RPMI7951 (cell line): Measurements from ENCODE around the gene RAF1. TPM values are rescaled to one million over a fixed set of nuclear protein-coding genes. Genes with fewer than 3 reads are reported as not detected.
"Not testable (repeated sequence)": the region's sequence is repeated elsewhere in the genome, so short reads cannot be mapped to it uniquely, and the experiment has no call there.

ENCODE experiments used
- DNase-seq: peaks from one replicate; pipeline ENCODE4 v3.0.0-alpha.2; 2012; ENCODE audit warnings: low read depth
- total RNA-seq: library from RNA; depleted of rRNA; stranded (reverse); fragments of >200 nt; shearing (Covaris generic); gene quantifications from 2 replicates; pipeline ENCODE4 v1.2.3, GENCODE V29; 2014; rRNA removed

Gene RAF1
- total RNA-seq, 1 experiment from 2014 or later, result 127 TPM

DNA sequence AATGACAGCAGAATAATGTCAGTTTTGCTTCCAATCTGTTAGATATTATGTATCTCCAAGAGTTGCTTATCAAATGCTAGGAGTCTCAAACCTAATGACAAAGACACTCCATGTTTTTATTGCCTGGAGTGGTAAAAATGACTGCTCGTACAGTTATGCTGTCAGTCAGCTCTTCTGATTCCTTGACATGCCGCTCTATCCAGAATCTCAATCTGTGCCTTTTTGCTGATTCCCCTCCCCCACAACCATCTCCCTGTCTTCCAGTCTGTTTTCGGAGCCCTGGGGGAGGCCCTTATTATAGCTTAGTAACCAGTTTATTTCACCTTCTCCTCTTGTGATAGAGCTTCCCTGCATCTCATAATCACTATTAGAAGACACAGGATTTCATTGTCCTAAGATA, 104.4 kb downstream of the RAF1 start:
- DNase-seq, result no peak

DNA sequence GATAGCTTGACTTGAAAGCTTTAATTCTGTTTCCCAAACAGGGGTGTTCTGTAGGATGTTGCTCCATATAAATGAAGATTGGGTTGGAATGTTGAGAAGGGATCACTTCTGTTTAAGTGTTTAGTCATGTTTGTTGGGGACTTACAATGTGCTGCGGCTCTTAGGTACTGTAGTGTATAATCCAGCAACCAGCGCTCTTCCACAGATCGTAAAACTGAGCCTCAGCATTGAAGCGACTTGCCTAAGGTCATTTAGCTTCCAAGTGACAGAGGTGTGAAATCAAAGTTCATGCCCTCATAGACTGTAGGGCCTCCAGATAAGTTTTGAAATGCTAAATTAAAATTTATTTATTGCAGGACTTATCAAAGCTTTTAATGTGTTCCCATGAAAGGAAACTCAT, 105.2 kb downstream of the RAF1 start:
- no peak for DNase-seq

DNA sequence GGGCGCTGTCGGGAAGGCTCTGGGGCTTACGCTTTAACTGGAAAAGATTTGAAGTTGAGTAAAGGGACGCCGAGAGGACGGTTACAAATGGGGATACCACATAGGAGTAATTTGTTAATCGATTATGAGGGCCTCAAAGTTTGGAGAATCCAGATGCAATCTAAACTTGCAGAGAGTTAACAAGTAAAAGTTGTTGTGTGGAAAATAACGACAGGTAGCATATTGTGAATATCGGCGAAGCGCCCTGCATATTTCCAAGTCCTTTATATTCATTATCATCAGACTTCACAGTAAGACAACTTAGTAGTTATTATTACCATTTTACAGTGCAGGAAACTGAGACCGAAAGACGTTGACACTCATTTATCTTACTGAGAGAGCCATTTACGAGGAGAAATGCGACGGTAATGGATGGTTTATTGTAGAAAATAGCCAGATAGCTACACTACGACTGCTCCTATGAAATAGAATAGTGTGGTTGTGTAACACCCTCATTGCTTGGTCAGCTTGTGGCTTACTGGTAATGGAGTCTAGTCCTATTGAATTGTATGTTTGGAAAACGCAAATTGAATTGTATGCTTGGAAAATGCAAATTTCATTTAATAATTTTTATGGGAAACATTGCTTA, 106.3 kb downstream of the RAF1 start:
- DNase-seq, result peak; percentile 33

DNA sequence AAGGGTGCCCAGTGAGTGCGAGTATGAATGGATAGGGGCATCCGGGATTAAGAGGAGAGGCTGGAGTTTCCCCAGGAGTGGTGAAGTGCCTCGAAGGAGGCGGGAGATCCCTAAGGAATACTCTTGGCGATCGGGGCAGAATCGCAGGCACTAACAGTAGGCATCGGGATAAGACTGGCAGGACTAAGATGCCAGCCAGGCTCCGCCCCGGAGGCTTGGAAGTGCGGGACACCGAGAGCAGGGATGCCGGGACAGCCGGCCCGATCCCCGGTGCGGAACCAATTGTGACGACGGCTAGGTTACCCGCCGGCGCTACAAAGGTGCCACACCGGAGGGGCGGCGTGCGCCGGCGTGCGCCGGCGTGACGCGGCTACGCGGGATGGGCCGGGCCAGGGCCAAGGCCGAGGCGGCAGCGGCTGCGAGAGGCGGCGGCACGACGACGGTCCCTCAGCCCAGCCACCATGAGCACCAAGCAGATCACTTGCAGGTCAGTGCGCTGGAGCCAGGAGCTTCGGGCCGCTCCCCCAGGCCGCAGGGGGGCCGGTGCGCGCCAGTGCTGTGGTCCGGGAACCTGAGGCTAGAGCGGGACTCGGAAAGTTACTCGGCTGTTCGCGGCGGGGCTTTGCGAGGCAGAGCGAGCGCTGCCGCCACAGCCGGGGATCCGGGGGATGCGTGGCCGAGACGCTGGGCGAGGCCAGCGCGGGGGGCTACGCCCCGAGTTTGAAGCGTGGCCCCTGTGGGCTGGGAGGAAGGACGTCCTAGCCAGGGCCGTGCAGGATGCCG, 107.0 kb downstream of the RAF1 start, which contains the start of gene MKRN2:
Gene MKRN2, plus strand, starts transcription at position 398 of the 783 bp plus-strand sequence. Its CDS starts 64 bp downstream, at position 462.
- peak; percentile 88 for DNase-seq

DNA sequence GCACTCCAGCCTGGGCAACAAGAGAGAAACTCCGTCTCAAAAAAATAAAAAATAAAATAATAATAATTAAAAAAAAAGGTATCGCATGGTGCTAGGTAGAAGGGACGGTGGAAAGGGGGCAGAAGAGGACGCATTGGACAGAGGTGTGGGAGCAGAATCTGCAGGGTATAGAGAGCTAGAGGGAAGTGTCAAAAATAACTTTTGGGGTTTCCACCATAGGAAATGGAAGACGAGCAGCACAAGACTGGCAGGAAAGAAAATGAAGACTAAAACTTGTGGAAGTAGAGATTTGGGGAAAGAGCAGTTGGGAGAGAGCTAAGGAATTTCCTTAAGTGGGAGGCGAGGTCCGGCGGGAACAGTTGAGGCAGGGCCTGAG, 107.6 kb downstream of the RAF1 start:
- DNase-seq, result no peak

DNA sequence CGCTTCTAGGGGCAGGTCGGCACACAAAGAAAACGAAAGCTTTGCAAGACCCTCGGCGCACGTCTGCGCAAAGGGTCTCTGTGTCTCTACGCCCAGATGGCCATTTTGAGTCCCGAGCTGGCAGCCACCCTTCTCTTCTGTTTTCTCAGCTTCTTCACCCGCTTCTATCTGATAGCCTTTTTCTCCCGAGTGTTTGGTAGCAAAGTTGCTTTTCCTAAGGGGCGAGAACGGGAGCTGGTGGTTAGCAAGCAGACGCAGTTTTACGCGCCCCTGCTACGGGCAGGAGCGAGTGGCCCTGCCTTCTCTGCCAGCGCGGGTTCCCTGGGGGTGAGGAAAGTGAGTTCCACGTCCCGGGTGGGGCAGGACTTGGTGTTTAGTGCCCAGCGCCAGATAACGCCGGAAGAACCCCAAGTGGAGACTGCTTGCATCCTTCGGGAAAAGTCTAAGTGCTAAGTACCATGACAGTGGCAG, 110.0 kb downstream of the RAF1 start:
- peak; percentile 38 for DNase-seq

DNA sequence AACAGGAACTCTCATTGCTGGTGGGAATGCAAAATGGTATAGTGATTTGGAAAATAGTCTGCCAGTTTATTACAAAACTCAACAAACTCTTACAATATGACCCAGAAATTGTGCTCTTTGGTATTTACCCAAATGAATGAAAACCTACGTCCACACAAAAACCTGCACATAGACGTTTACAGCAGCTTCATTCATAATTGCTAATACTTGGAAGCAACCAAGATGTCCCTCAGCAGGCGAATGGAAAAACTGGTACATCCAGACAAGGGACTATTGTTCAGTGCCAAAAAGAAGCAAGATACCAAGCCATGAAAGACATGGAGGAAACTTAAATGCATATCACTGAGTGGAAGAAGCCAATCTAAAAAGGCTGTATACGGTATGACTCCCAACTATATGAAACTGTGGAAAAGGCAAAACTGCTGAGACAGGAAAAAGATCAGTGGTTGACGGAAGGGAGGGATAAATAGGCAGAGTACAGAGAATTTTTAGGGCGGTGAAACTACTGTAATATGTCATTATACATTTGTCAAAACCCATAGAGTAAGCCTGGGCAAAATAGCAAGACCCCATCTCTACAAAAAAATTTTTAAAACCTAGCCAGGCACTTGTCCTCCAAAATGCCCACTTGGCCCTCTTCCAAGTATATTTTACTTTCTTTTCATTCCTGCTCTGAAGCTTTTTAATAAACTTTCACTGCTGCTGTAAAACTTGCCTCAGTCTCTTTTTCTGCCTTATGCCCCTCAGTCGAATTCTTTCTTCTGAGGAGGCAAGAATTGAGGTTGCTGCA, 113.8 kb downstream of the RAF1 start:
- peak; percentile 36 for DNase-seq

DNA sequence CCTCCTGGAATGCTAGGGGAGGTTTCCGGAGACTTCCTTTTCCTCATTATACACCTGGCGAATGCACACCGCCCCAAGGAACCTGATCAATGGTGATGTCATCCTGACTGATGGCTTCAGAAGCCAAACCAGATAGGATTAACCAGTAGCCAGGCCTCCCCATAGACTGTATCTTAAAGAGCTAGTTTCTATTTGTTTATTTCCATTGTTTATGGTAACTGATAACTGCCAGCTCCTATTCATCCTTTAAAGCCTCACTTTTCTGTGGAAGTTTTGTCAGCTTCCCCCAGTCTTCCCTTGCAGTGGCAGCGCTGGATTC, 118.5 kb downstream of the RAF1 start, which contains the start of gene MKRN2OS:
Gene MKRN2OS, minus strand, starts transcription at position 27 of the 319 bp plus-strand sequence. CDS start 35 bp downstream, outside the sequence.
- no peak for DNase-seq

DNA sequence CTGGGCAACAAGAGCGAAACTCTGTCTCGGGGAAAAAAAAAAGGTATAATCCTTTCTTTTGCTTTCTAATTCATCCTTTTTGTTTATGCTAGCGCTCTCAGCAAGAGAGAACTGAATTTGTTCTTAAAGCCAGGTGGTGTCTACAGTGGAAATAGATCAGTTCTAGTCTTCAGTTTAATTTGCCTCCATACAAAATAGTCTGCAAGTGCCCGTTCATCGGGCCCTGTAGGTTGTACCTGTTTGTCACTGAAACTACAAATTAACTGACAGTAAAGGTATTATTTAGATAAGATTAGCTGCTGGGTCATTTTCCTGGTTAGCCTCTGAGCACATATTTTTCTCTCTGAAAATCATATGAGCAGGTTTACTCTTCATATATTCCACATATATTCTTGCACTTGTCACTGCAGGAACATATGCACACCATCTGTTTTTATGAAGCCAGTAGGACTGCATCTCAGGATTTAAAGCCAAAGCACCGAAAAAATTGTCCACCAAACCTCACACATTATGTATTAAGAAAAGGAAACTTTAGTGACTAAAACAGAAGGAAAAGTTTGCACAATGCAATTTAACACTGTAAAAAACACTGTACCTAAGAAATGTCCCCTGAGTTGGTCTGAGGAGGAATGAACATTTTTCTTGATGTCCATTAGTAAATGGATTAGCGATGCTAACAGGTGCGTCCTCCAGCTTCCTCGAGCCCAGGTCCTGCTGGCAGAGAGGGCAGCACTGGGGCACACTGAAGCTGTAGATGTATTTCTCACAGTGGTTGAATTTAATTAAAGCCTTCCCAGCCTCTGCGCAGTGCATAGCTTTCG, 119.1 kb downstream of the RAF1 start:
- no peak for DNase-seq

DNA sequence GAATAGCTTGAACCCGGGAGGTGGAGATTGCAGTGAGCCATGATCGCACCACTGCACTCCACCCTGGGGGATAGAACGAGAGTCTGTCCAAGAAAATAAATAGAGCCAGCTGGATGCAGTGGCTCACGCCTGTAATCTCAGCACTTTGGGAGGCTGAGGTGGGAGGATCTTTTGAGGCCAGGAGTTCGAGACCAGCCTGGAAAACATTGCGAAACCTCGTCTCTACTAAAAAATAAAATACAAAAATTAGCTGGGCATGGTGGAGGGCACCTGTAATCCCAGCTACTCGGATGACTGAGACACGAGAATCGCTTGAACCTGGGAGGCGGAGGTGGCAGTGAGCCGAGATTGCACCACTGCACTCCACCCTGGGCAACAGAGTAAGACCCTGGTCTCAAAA, 120.4 kb downstream of the RAF1 start:
- DNase-seq, result not testable (repeated sequence)

DNA sequence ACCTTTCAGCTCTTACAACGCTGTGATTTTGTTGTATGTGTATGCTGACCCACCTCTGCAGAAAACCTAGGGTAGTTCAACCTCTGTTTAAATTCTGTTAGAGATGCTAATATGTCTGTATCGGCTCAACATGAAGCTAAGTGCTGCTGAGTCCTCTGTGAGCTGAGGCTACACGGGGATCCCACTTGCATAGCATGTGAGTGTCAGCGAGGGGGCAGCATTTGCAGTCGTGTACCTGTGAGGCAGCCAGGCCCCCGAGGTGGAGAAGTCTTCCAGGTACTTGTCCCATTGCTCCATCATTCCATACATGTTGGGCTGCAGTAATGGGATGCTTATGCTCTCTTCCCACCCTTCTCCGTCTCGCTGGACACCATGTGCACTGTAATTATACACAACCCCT, 122.3 kb downstream of the RAF1 start:
- no peak for DNase-seq

DNA sequence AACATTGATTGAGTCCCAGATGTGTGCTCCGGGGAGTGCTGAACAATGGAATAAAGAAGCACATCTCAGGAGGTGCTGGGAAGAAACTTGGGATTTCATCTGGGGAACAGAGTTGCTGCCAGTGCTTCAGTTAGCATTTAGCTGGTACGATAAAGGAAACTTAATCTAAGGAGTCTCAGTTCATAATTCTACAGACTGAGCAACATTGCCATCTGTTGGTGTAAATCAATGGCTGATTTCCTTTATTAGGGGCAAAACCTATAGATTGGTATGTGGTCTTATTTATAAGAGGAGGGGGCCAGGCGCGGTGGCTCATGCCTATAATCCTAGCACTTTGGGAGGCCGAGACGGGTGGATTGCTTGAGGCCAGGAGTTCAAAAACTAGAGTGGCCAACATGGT, 127.5 kb downstream of the RAF1 start:
- DNase-seq, result no peak

Other genes with a start within 250 kb of the RAF1 start
- gene TSEN2, start 179.6 kb downstream of the RAF1 start, total RNA-seq, result 8.0 and 12.4 TPM in 2 replicates
- not detected in 2 replicates for gene MKRN2OS, start 118.6 kb downstream of the RAF1 start, total RNA-seq
- gene MKRN2, start 107.0 kb downstream of the RAF1 start, total RNA-seq, result 38.3 and 39.7 TPM in 2 replicates
- not detected in 2 replicates for gene TMEM40, start 95.1 kb upstream of the RAF1 start, total RNA-seq
- gene CAND2, start 132.6 kb upstream of the RAF1 start, total RNA-seq, result under 0.01 and 0.29 TPM in 2 replicates
- gene RPL32, start 177.4 kb upstream of the RAF1 start, total RNA-seq, result 1,815 and 2,401 TPM in 2 replicates